Activated naive CD8-positive, alpha-beta T cell treated with anti-CD3 and anti-CD28 coated beads, Interleukin-2, amount 10 ng/mL, durations not matched to agents 7 days and 5 days (primary cell): ENCODE measurements around the gene EPS8L2. TPM values are rescaled to one million over a fixed set of nuclear protein-coding genes. Genes with fewer than 3 reads are reported as not detected.

Source experiments
- ATAC-seq: fragments of 150-1000 bp; cut with Tn5 transposase; one replicate; pipeline ENCODE4 v1.10.0; 2021; ENCODE audit warnings: low read depth, moderate library complexity
- POLR2A ChIA-PET: fragments of 350-600 bp; sonication (Branson Sonifier 250); formaldehyde crosslinking; loops from one replicate; lab custom pipeline; 2021; ENCODE audit warnings: antibody characterized with exemption; lab: Charles Lee
- DNase-seq: peaks from one replicate; pipeline ENCODE4 v3.0.0; 2021
- H3K27ac Mint-ChIP-seq: one replicate; pipeline ENCODE4 v1.8.0; 2022; ENCODE audit warnings: mild to moderate bottlenecking, mixed read lengths
- H3K27me3 Mint-ChIP-seq: one replicate; pipeline ENCODE4 v1.8.0; 2022; ENCODE audit warnings: mild to moderate bottlenecking, moderate library complexity, mixed read lengths
- H3K36me3 Mint-ChIP-seq: one replicate; pipeline ENCODE4 v1.8.0; 2021; ENCODE audit warnings: mild to moderate bottlenecking, mixed read lengths
- H3K4me1 Mint-ChIP-seq: one replicate; pipeline ENCODE4 v1.8.0; 2021; ENCODE audit warnings: mixed read lengths
- H3K4me3 Mint-ChIP-seq: one replicate; pipeline ENCODE4 v1.8.0; 2022; ENCODE audit warnings: mild to moderate bottlenecking, moderate library complexity, mixed read lengths
- H3K9me3 Mint-ChIP-seq: one replicate; pipeline ENCODE4 v1.8.0; 2021; ENCODE audit warnings: mixed read lengths
- total RNA-seq, 2 experiments: library from RNA; stranded (reverse); gene quantifications; one replicate each; pipeline ENCODE4 v1.2.3, GENCODE V29; 2021

EPS8L2 gene
- total RNA-seq, 2 experiments from 2014 or later = 19.0 to 24.5 TPM

DNA sequence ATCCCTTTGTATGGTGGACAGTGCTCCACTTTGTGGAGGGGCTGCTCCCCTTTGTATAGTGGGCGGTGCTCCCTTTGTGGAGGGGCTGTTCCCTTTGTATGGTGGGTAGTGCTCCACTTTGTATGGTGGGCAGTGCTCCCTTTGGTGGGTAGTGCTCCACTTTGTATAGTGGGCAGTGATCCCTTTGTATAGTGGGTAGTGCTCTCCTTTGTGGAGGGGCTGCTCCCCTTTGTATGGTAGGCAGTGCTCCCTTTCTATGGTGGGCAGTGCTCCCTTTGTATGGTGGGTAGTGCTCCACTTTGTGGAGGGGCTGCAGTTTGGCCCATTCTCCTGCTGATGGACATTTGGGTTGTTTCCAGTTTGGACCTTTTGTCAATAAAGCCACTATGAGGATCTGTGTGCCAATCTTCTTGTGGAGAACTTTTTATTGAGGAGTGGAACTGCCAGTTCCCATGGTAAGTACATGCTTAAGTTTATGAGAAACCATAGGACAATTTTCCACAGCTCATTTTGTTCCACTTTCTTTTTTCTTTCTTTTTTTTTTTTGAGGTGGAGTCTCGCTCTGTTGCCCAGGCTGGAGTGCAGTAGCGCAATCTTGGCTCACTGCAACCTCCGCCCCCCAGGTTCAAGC is 36.7 kb downstream of the EPS8L2 start:
- Mint-ChIP-seq H3K27me3 (peaks cover 8% of the 10 kb centered on the region), H3K27ac (no peak overlapping the region), H3K4me3 (no peak overlapping the region), H3K9me3 (no peaks in the 10 kb centered on the region), H3K36me3 (no peaks in the 10 kb centered on the region), H3K4me1 (peaks cover 8% of the 10 kb centered on the region)
- POLR2A ChIA-PET = no interaction called here
- ATAC-seq = no peak
- DNase-seq = no peak

GRCh38 chr11:745428-745827 is 39.4 kb downstream of the EPS8L2 start:
- Mint-ChIP-seq H3K27ac (no peak overlapping the region), H3K4me1 (peaks cover 16% of the 10 kb centered on the region), H3K36me3 (no peaks in the 10 kb centered on the region), H3K4me3 (no peak overlapping the region), H3K9me3 (no peaks in the 10 kb centered on the region), H3K27me3 (no peaks in the 10 kb centered on the region)
- ATAC-seq (no peak), DNase-seq (no peak)
- POLR2A ChIA-PET = interaction anchor here (2.3 kb wide), 1 partner anchor 13 kb away, joined by 6 read pairs; no protein-coding TSS in a partner anchor

DNA sequence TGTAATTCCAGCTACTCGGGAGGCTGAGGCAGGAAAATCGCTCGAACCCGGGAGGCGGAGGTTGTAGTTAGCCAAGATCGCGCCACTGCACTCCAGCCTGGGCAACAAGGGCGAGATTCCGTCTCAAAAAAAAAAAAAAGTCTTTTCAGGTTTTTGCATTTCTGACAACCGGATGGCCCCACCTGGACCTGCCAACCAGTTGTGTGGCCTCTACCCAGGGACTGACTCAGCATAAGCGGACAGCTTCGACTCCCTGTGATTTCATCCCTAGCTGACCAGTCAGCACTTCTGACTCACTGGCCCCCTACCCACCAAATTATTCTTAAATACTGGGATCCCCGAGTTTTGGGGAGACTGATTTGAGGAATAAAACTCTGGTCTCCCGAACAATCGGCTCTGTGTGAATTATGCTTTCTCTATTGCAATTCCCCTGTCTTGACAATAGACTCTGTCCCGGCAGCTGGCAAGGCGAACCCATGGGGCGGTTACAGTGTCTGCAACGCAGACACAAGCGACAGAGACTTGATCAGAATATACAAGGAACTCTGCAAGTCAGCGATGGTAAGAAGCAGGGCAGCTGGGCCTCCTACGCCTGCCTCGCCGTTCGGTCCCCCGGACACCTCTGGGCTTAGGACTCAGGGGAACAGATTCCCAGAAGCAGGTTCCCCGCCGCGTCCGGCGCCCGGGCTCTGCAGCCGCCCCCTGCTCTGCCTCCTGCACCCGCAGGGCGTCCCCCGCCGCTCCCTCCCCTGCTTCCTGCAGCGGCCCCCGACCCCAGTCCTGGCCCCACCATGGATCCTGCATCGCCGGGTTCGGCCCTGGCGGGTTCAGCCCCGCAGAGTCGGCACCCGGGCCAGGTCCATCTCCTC is 40.5 kb downstream of the EPS8L2 start:
- DNase-seq (no peak), ATAC-seq (peak; percentile 53)
- no peaks in the 10 kb centered on the region for H3K36me3 Mint-ChIP-seq
- peak overlapping the region; percentile 92 for H3K4me3 Mint-ChIP-seq
- peaks cover 16% of the 10 kb centered on the region for H3K4me1 Mint-ChIP-seq
- no peaks in the 10 kb centered on the region for H3K27me3 Mint-ChIP-seq
- POLR2A ChIA-PET = interaction anchor here (0.9 to 2.3 kb wide), 5 partner anchors 9 to 170 kb away, joined by 3 to 6 read pairs (median 5); partner anchors contain the start of gene PHRF1
- H3K9me3 Mint-ChIP-seq = no peaks in the 10 kb centered on the region
- H3K27ac Mint-ChIP-seq = peak overlapping the region; percentile 85

DNA sequence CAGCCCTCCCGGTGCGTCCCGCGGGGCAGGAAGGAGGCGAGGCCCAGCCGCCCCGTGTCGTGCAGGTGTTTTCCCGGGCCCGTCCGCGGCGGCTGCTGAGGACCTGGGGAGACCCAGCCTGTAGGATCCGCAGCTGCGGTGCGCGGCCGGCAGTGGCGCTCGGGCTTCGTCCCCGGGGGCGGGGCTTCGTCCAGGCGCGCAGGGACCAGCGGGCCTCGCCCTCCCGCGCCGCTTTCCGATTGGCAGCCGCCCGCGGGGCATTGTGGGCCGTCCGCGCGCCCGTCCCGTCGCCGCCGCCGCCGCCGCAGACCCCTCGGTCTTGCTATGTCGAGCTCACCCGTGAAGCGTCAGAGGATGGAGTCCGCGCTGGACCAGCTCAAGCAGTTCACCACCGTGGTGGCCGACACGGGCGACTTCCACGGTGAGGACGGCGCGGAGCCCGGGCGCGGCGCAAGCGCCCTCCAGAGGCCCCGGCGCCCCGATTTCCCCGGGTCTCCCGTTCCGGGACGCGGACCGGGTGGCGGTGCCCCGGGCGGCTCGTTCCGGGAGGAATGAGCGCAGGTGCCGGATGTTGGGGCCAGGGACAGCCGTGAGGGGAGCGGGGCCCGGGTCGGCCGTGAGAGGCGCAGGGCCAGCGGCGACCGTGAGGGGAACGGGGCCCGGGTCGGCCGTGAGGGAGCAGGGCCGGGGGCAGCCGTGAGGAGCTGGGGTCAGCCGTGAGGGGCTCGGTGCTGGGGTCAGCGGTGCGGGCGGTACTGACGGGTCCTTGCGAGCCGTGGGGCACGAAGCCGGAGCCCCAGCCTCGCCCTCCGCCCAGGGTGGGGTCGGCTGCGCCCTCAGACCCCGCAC is 41.4 kb downstream of the EPS8L2 start, which contains the start of gene TALDO1:
TSS of gene TALDO1 (plus strand) at position 307 of the 849 bp plus-strand sequence. CDS start at position 325, 18 bp downstream.
- H3K4me1 Mint-ChIP-seq = peaks cover 16% of the 10 kb centered on the region
- ATAC-seq = peak; percentile 85
- POLR2A ChIA-PET = interaction anchor here (0.7 to 2.3 kb wide), 14 partner anchors 10 to 331 kb away, joined by 3 to 11 read pairs (median 4); partner anchors contain the start of genes GATD1 and PHRF1
- no peaks in the 10 kb centered on the region for H3K9me3 Mint-ChIP-seq
- H3K36me3 Mint-ChIP-seq = peaks cover 2% of the 10 kb centered on the region
- peak within 1 kb of the TSS; percentile 92 for H3K4me3 Mint-ChIP-seq
- peak; percentile 91 for DNase-seq
- H3K27me3 Mint-ChIP-seq = no peaks in the 10 kb centered on the region
- H3K27ac Mint-ChIP-seq = peak within 1 kb of the TSS; percentile 85

DNA sequence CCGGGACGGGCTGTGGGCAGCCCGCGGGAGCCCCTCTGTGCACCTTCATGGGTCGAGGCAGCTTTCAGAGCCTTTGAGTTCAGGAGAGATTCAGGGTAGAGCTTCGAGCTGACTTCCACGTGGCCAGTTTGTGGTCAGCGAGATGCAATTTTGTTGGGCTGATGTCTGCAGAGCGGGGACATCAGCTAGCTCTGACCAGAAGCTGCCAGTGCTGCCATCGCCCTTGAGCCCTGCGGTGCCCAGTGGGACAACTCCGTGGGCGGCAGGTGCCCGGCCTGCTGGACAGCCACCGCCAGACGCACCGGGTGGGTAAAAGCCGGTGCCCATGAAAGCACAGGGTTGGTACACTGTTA is 42.0 kb downstream of the EPS8L2 start:
- Mint-ChIP-seq H3K36me3 (peaks cover 5% of the 10 kb centered on the region), H3K9me3 (no peaks in the 10 kb centered on the region), H3K4me3 (peak overlapping the region; percentile 87), H3K27me3 (no peaks in the 10 kb centered on the region), H3K27ac (peak overlapping the region; percentile 76), H3K4me1 (peaks cover 16% of the 10 kb centered on the region)
- POLR2A ChIA-PET = interaction anchor here (0.7 to 1.9 kb wide), 12 partner anchors 10 to 331 kb away, joined by 3 to 11 read pairs (median 3); partner anchors contain the start of genes GATD1, PHRF1 and RPLP2
- no peak for DNase-seq
- peak; percentile 4 for ATAC-seq

GRCh38 chr11:749731-750130 is 43.7 kb downstream of the EPS8L2 start:
- no peak for ATAC-seq
- peak overlapping the region; percentile 54 for H3K4me3 Mint-ChIP-seq
- POLR2A ChIA-PET = interaction anchor here (0.7 to 1.2 kb wide), 2 partner anchors 12 to 183 kb away, joined by 4 to 5 read pairs; no protein-coding TSS in a partner anchor
- H3K36me3 Mint-ChIP-seq = peaks cover 5% of the 10 kb centered on the region
- H3K4me1 Mint-ChIP-seq = peaks cover 16% of the 10 kb centered on the region
- DNase-seq = no peak
- no peaks in the 10 kb centered on the region for H3K9me3 Mint-ChIP-seq
- H3K27ac Mint-ChIP-seq = no peak overlapping the region
- no peaks in the 10 kb centered on the region for H3K27me3 Mint-ChIP-seq

GRCh38 chr11:760236-760635 is 54.2 kb downstream of the EPS8L2 start:
- DNase-seq = no peak
- H3K36me3 Mint-ChIP-seq = peaks cover 10% of the 10 kb centered on the region
- POLR2A ChIA-PET = no interaction called here
- H3K27me3 Mint-ChIP-seq = no peaks in the 10 kb centered on the region
- no peak for ATAC-seq
- H3K27ac Mint-ChIP-seq = no peak overlapping the region
- H3K4me3 Mint-ChIP-seq = no peak overlapping the region
- no peaks in the 10 kb centered on the region for H3K9me3 Mint-ChIP-seq
- no peaks in the 10 kb centered on the region for H3K4me1 Mint-ChIP-seq

DNA sequence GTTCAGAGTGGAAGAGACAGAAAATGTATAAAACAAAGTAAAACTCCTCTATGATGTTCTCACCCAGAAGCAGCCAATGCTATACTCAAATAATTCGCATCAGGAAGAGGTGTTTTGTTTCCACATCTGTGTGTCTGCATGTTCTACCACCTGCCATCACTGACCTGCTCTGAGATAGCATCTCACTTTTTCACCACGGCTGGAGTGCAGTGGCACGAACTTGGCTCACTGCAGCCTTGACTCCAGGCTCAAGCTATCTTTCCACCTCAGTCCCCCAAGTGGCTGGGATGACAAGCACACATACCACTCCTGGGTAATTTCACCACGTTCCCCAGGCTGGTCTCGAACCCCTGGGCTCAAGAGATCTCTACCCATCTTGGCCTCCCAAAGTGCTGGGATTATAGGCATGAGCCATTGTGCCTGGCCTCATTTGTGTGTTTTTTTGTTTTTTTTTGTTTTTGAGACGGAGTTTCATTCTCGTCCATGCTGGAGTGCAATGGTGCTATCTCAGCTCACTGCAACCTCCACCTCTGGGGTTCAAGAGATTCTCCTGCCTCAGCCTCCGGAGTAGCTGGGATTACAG is 55.6 kb downstream of the EPS8L2 start:
- ATAC-seq (no peak), DNase-seq (no peak)
- Mint-ChIP-seq H3K4me1 (no peaks in the 10 kb centered on the region), H3K4me3 (no peak overlapping the region), H3K9me3 (no peaks in the 10 kb centered on the region), H3K27ac (no peak overlapping the region), H3K27me3 (no peaks in the 10 kb centered on the region), H3K36me3 (peaks cover 10% of the 10 kb centered on the region)
- POLR2A ChIA-PET = interaction anchor here (1.4 kb wide), 1 partner anchor 12 kb away, joined by 5 read pairs; no protein-coding TSS in a partner anchor

GRCh38 chr11:762421-763072 is 56.5 kb downstream of the EPS8L2 start:
- H3K9me3 Mint-ChIP-seq = no peaks in the 10 kb centered on the region
- H3K4me1 Mint-ChIP-seq = no peaks in the 10 kb centered on the region
- H3K36me3 Mint-ChIP-seq = peaks cover 6% of the 10 kb centered on the region
- no peaks in the 10 kb centered on the region for H3K27me3 Mint-ChIP-seq
- ATAC-seq = peak; percentile 33
- POLR2A ChIA-PET = interaction anchor here (0.8 to 1.4 kb wide), 2 partner anchors 13 kb away, joined by 3 to 5 read pairs; no protein-coding TSS in a partner anchor
- DNase-seq = no peak
- H3K27ac Mint-ChIP-seq = no peak overlapping the region
- no peak overlapping the region for H3K4me3 Mint-ChIP-seq

- H3K36me3 Mint-ChIP-seq = peaks cover 3% of the 10 kb centered on the region
- H3K4me1 Mint-ChIP-seq = no peaks in the 10 kb centered on the region
- no peak for DNase-seq
- H3K9me3 Mint-ChIP-seq = no peaks in the 10 kb centered on the region
- H3K27ac Mint-ChIP-seq = no peak overlapping the region
- POLR2A ChIA-PET = interaction anchor here (0.8 kb wide), 1 partner anchor 13 kb away, joined by 3 read pairs; no protein-coding TSS in a partner anchor
- H3K27me3 Mint-ChIP-seq = no peaks in the 10 kb centered on the region
- H3K4me3 Mint-ChIP-seq = no peak overlapping the region
- ATAC-seq = no peak
These were observed 57.0 kb downstream of the EPS8L2 start for GRCh38 chr11:763073-763463.

GRCh38 chr11:763549-764321 is 57.7 kb downstream of the EPS8L2 start:
- POLR2A ChIA-PET = interaction anchor here (0.8 kb wide), 1 partner anchor 12 kb away, joined by 3 read pairs; no protein-coding TSS in a partner anchor
- peaks cover 3% of the 10 kb centered on the region for H3K36me3 Mint-ChIP-seq
- no peaks in the 10 kb centered on the region for H3K9me3 Mint-ChIP-seq
- H3K4me3 Mint-ChIP-seq = no peak overlapping the region
- ATAC-seq = no peak
- H3K27ac Mint-ChIP-seq = no peak overlapping the region
- H3K4me1 Mint-ChIP-seq = no peaks in the 10 kb centered on the region
- no peak for DNase-seq
- no peaks in the 10 kb centered on the region for H3K27me3 Mint-ChIP-seq
